Thoracic aorta endothelial cell (primary cell): ENCODE measurements around the gene SNAPC1. TPM values are rescaled to one million over a fixed set of nuclear protein-coding genes. Genes with fewer than 3 reads are reported as not detected.

ENCODE experiments used
- total RNA-seq: library from RNA; depleted of rRNA; stranded (reverse); fragments of >200 nt; gene quantifications from 2 replicates; pipeline ENCODE4 v1.2.3, GENCODE V29; 2012

The SNAPC1 gene
- total RNA-seq = 18.5 and 20.3 TPM in 2 replicates

DNA sequence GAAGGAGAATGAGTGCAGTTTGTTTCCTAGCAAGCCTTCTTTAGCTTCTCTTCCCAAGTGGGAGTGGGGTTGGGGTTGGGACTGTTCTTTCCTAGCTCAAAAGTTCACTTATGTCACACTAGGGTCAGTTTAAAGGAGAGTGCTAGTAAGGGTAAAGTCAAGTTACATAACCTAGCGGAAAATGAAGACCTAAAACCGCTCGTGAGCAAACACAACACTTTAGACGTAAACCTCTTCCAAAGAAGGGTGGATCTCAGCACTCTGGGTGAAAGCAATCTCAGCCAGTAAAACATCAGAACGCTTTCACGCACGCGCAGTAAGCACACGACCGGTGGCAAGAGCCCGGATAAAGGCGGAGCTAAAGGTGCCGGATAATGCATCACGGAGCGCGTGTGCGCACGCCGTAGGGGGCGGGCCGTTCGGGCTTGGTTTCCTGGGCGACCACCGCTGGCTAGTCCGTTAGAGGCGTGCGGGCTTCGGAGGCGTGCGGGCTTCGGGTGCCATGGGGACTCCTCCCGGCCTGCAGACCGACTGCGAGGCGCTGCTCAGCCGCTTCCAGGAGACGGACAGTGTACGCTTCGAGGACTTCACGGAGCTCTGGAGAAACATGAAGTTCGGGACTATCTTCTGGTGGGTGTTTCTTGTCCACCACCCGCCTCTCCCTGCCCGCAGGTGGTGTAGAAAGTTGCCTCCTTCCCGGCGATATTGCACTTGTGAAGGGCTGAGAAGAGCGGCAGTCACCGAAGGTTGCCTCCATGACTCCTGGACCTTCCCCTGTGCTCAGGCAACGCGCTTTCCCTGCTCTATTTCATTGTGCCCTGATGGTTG lies at the start of gene SNAPC1:
Gene SNAPC1 (plus strand): TSS at position 462 of the 828 bp plus-strand sequence. CDS start 41 bp downstream, at position 503.

GRCh38 chr14:61812347-61813095 lies 50.3 kb downstream of the SNAPC1 start, which contains the start of gene SYT16:
SYT16 (plus strand) TSS chr14:61812703.

Other genes with a start within 250 kb of the SNAPC1 start
- gene HIF1A, start 66.9 kb upstream of the SNAPC1 start, total RNA-seq = 238 and 252 TPM in 2 replicates
- gene SYT16, start 50.3 kb downstream of the SNAPC1 start, total RNA-seq = under 0.01 and 0.13 TPM in 2 replicates